Stimulated activated CD4-positive, alpha-beta T cell treated with anti-CD3 and anti-CD28 coated beads, Interleukin-4, amount 100 ng/mL, for 48 hours (primary cell): ENCODE data around the gene TUT1.

Source experiments
- DNase-seq, 2 donors: peaks; one replicate each; pipeline ENCODE4 v3.0.0-alpha.2; 2020; ENCODE audit warnings: low read depth in 2 of 2

Gene TUT1

GRCh38 chr11:62542111-62542745 is 49.1 kb downstream of the TUT1 start:
- no peak for DNase-seq

GRCh38 chr11:62540804-62541701 is 50.3 kb downstream of the TUT1 start:
- DNase-seq = no peak

- DNase-seq = peak in 1 of 2 donors; percentile 48
Measured at GRCh38 chr11:62539238-62539925, 51.9 kb downstream of the TUT1 start.

GRCh38 chr11:62538470-62539237 is 52.7 kb downstream of the TUT1 start:
- no peak for DNase-seq

GRCh38 chr11:62536301-62536957 is 54.9 kb downstream of the TUT1 start:
- DNase-seq = no peak

- DNase-seq = no peak
Measured at GRCh38 chr11:62535802-62536201, 55.5 kb downstream of the TUT1 start.

- DNase-seq = no peak
Measured at GRCh38 chr11:62534779-62535545, 56.4 kb downstream of the TUT1 start.

- DNase-seq = no peak
Measured at GRCh38 chr11:62532096-62532495, 59.2 kb downstream of the TUT1 start.
